Psoas muscle (tissue), 8 donors: ENCODE measurements around the gene FAM193A. TPM values are rescaled to one million over a fixed set of nuclear protein-coding genes. Genes with fewer than 3 reads are reported as not detected.

ENCODE experiments used
- ATAC-seq, 4 donors: fragments of 200-7000 bp; cut with Tn5 transposase; one replicate each; pipeline ENCODE4 v1.9.1; 2020; ENCODE audit warnings: moderate library complexity in 3 of 4, mild to moderate bottlenecking in 2 of 4
- DNase-seq, 2 donors: peaks; one replicate each; pipeline ENCODE4 v3.0.0-alpha.2; 2020
- H3K27ac ChIP-seq: fragments of 200-600 bp; one replicate; pipeline ENCODE4 v1.8.0; 2022
- H3K27me3 ChIP-seq, 3 donors: fragments of 200-600 bp in 1 of 3; one replicate each; pipeline versions ENCODE4 v1.6.1 to v1.8.0; 2013 to 2022; ENCODE audit warnings: low read length in 2 of 3, mild to moderate bottlenecking in 2 of 3, moderate library complexity in 1 of 3; ENCODE audit not compliant: insufficient read depth in 3 of 3
- H3K36me3 ChIP-seq, 2 donors: fragments of 200-600 bp in 1 of 2; one replicate each; pipeline versions ENCODE4 v1.6.1 to v1.8.0; 2013 to 2022; ENCODE audit warnings: low read depth in 1 of 2, mild to moderate bottlenecking in 1 of 2, moderate library complexity in 1 of 2; ENCODE audit not compliant: insufficient read depth in 1 of 2
- H3K4me1 ChIP-seq: fragments of 200-600 bp; one replicate; pipeline ENCODE4 v1.8.0; 2022
- H3K4me3 ChIP-seq: fragments of 200-600 bp; one replicate; pipeline ENCODE4 v1.8.0; 2022; ENCODE audit warnings: mild to moderate bottlenecking
- H3K9me3 ChIP-seq: fragments of 200-600 bp; one replicate; pipeline ENCODE4 v1.8.0; 2022
- WGBS, 3 donors: extraction: QIAGEN DNeasy Blood & Tissue Kit; methylation state at CpG; one replicate each; pipeline versions ENCODE4 v1.1.6 to v1.1.7; 2013; 5-methylcytosine and 5-hydroxymethylcytosine counted together
- intact Hi-C, 2 donors: fragments of 100-400 bp; cut with DNase I; formaldehyde crosslinking; loops; one replicate each; pipeline versions ENCODE4 v1.11.0 to v1.14.2; 2022
- polyA plus RNA-seq, 3 donors: library from polyadenylated mRNA; stranded (reverse); fragments of 200-250 nt; gene quantifications; one replicate each; pipeline ENCODE4 v1.2.3, GENCODE V29; 2013
- total RNA-seq, 4 donors: library from RNA; stranded (reverse); fragmentation: NEBNext Ultra II Directional in 2 of 4; extraction: Animal tissue kit (Norgen Biotek cat#: 25700) in 2 of 4; gene quantifications; one replicate each; pipeline versions ENCODE4 v1.2.1 to v1.2.4, GENCODE V29; 2021 to 2023
- TF ChIP-seq, protein P1 (sequence below): fragments of 200-600 bp; IDR thresholded peaks from one replicate; pipeline ENCODE4 v1.8.0; 2022; ENCODE audit warnings: antibody characterized with exemption
- donor health status: healthy with polysubstance abuse.
- donor health status: DM: no; HTN: no; CAD: no; lungs with moderate emphysema.
- donor health status: Bipolar disorder and iron deficiency.
- donor health status: healthy.
- donor health status: DM: yes; HTN: yes; CAD: no.
- donor health status: DM: no; HTN: no; CAD: no.
- donor health status: DM: no; HTN: no; CAD: no.
- donor health status: DM: yes; HTN: yes; CAD: no.

The FAM193A gene
- total and polyA plus RNA-seq, 7 donors: 7.5 to 20.0 (median 14.6) TPM

DNA sequence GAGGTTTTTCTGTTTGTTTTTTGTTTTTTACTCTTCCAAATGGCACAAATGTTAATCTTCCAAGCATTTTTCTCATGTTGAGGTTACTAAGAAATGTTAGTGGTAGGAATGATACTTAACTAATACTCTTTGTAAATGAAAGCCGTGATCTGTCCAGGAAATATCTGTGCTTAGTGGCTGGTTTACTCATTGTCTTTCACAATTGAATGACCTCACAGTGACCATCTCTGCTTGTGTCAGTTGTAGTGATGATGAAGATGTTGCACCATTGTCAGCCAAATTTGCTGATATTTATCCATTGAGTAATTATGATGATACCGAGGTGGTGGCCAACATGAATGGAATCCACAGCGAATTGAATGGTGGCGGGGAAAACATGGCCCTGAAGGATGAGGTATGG, 126.2 kb downstream of the FAM193A start:
- Histone ChIP-seq H3K27me3 (no peaks in the 10 kb centered on the region), H3K36me3 (peaks cover 5 to 61% of the 10 kb centered on the region in 2 donors), H3K4me1 (peaks cover 5% of the 10 kb centered on the region), H3K4me3 (no peak overlapping the region), H3K27ac (no peak overlapping the region), H3K9me3 (no peaks in the 10 kb centered on the region)
- TF ChIP-seq, protein P1, sequence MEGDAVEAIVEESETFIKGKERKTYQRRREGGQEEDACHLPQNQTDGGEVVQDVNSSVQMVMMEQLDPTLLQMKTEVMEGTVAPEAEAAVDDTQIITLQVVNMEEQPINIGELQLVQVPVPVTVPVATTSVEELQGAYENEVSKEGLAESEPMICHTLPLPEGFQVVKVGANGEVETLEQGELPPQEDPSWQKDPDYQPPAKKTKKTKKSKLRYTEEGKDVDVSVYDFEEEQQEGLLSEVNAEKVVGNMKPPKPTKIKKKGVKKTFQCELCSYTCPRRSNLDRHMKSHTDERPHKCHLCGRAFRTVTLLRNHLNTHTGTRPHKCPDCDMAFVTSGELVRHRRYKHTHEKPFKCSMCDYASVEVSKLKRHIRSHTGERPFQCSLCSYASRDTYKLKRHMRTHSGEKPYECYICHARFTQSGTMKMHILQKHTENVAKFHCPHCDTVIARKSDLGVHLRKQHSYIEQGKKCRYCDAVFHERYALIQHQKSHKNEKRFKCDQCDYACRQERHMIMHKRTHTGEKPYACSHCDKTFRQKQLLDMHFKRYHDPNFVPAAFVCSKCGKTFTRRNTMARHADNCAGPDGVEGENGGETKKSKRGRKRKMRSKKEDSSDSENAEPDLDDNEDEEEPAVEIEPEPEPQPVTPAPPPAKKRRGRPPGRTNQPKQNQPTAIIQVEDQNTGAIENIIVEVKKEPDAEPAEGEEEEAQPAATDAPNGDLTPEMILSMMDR: no peak
- ATAC-seq (peak in 3 of 4 donors; percentile 18 to 52 (median 37)), DNase-seq (no peak)
- intact Hi-C loops: no loop called here
- 87 to 91% (median 90%) methylated on average over 4 of the region's 4 CpGs for WGBS, 3 donors

DNA sequence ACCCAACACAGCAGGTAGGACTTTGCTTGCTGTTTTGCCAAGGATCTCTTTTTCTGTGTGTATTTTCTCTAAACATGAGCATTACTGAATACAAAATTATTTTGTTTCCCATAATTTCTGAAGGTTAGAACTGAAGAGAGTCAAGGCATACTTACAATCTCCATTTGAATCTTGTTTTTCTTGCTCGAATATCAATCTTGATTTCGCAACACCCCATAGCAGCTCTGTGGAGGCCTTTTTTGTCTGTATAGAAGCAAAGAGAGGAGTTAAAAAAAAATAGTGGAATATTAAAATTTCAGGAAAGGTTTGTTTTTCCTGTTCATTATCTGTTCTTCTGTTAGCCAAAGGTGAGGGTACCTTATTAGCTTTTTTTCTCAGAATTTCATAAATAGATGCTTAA, 126.8 kb downstream of the FAM193A start:
- WGBS, 3 donors: 86 to 95% (median 94%) methylated on average over 2 of the region's 2 CpGs
- ATAC-seq (no peak), DNase-seq (no peak)
- TF ChIP-seq, protein P1: no peak
- Histone ChIP-seq H3K9me3 (no peaks in the 10 kb centered on the region), H3K4me3 (no peak overlapping the region), H3K27me3 (no peaks in the 10 kb centered on the region), H3K36me3 (peaks cover 5 to 54% of the 10 kb centered on the region in 2 donors), H3K27ac (no peak overlapping the region), H3K4me1 (peaks cover 5% of the 10 kb centered on the region)
- intact Hi-C loops: no loop called here

DNA sequence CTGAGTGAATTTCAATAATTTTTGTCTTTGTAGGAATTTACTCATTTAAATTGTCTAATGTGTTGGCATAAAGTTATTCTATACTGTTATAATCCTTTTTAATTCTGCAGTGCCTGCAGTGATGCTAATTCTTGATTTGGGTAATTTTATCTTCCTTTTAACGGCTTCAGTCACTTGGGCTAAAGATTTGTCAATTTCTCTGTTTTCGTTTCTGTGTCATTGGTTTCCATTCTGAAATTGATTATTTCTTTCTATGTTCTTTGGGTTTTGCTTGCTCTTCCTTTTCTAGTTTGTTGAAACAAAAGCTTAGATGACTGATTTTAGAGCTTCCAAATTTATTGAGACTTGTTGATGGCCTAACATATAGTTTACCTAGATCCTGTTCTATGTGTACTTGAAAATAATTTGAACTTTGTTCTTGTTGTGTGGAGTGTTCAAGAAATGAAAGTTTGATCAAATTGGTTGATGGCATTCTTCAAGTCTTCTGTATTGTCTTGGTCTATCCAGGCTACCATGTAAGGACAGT, 130.3 kb downstream of the FAM193A start:
- Histone ChIP-seq H3K4me3 (no peak overlapping the region), H3K27me3 (no peaks in the 10 kb centered on the region), H3K4me1 (peaks cover 5% of the 10 kb centered on the region), H3K27ac (no peak overlapping the region), H3K36me3 (peaks cover 3 to 41% of the 10 kb centered on the region in 2 donors), H3K9me3 (no peaks in the 10 kb centered on the region)
- no peak for DNase-seq
- WGBS, 3 donors: 93 to 96% (median 94%) methylated on average over 2 of the region's 2 CpGs
- no peak for ATAC-seq
- intact Hi-C loops: no loop called here
- TF ChIP-seq, protein P1: no peak

GRCh38 chr4:2667428-2667827, 131.0 kb downstream of the FAM193A start:
- intact Hi-C loops: no loop called here
- WGBS, 3 donors: 50 to 62% (median 58%) methylated on average over 2 of the region's 2 CpGs

More at GRCh38 chr4:2667428-2667827, 131.0 kb downstream of the FAM193A start:
- no peak for DNase-seq
- TF ChIP-seq, protein P1: no peak
- no peaks in the 10 kb centered on the region for H3K9me3 ChIP-seq
- H3K27me3 ChIP-seq: no peaks in the 10 kb centered on the region
- ATAC-seq: no peak
- peaks cover 5% of the 10 kb centered on the region for H3K4me1 ChIP-seq
- no peak overlapping the region for H3K4me3 ChIP-seq
- peaks cover 3 to 46% of the 10 kb centered on the region in 2 donors for H3K36me3 ChIP-seq
- no peak overlapping the region for H3K27ac ChIP-seq
